HG03575 (cell line): ENCODE data around the gene PTPRN2.

Experiments
- ATAC-seq: cut with Tn5 transposase; IDR thresholded peaks from one replicate; pipeline ENCODE4 v1.9.1; 2021; ENCODE audit not compliant: unreplicated experiment, insufficient number of reproducible peaks, low FRiP score; ENCODE audit errors: extremely low read depth

The PTPRN2 gene

DNA sequence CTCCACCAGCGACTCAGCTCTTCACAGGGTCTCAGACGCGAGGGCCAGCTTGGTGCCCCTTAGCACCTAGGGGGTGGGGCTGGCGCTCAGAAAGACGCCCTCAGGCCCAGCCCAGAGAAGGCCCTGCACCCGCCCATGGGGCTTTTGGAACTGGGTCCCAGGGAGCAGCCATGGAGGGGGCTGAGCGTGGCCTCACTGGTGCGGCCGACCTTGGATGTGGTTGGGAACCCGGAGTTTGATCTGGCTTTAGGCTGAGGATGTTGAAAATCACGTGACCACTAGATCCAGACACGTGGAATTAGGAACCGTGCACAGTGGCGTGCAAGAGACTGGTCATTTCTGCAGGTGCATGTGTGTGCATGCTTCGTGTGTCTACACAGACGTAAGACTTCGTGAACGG is 1065.4 kb downstream of the PTPRN2 start:
- no peak for ATAC-seq

- ATAC-seq = no peak
Observed at GRCh38 chr7:157521752-157522151, 1065.9 kb downstream of the PTPRN2 start.

DNA sequence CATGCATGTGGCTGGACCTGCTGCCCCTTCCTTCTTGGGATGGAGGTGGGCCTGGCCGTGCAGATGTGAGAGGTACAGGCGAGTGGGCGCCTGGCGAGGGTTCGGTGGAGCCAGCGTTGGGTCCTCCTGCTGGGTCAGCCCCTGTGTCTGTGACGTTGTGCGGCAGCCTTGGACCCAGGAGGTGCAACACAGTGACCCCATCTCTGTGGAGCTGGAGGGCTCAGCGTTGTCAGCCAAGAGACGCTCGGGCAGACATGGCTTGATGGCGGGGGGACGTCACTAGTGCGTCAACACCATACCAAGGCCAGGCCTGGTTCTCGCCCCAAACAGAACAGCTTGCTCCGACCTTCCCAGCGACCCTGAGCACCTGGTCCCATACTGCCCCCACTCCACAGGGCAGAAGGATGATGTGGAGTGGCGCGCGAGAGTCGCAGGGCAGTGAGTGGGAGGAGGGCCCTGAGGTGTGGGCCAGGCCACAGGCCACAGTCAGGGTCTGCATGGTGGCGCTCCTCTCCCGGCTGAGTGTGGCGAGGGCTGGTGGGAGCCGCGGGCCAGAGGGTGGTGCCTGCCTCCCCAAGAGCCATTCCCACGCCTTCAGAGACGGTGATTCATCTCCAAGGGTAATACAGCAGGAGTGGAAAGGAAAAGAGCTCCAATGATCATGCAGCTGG is 1066.4 kb downstream of the PTPRN2 start:
- no peak for ATAC-seq

DNA sequence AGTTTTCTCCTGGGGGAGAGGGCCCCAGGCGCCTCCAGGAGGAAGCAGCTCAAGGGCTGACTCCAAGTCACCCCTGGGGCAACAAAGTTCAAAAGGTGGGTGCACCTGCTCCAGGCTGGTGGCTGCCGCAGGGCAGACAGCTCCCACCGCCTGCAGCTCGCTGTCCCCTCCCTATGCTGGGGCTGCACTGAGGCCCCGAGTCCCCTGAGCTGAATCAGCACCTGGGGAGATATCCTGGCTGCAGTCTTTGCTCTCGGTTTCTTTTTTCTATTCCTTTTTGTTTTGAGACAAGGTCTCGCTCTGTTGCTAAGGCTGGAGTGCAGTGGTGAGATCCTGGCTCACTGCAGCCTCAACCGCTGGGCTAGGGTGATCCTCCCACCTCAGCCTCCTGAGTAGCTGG is 1067.4 kb downstream of the PTPRN2 start:
- ATAC-seq = peak; percentile 96

DNA sequence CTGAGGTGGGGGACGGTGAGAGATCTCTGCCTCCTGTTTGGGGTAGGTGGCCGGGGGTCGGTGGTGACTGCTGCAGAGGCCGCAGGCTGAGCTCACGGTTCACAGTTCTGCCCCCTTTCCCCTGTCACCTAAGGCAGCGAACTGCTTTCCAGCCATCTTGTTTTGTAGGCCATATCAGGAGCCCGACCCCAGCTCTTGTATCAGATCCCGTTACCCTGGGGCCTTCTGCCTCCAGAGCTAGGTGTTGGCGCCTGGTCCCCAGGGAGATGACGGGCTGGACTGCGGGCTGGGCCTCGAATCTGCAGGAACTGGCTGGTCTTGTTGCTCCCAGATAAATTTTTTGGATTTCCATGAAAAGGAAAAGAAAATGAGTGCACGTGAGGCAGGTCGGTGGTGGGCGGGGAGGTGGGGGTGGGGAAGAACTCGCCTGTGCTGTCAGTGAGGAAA is 1067.8 kb downstream of the PTPRN2 start:
- no peak for ATAC-seq

GRCh38 chr7:157519246-157519645 is 1068.4 kb downstream of the PTPRN2 start:
- ATAC-seq = no peak

DNA sequence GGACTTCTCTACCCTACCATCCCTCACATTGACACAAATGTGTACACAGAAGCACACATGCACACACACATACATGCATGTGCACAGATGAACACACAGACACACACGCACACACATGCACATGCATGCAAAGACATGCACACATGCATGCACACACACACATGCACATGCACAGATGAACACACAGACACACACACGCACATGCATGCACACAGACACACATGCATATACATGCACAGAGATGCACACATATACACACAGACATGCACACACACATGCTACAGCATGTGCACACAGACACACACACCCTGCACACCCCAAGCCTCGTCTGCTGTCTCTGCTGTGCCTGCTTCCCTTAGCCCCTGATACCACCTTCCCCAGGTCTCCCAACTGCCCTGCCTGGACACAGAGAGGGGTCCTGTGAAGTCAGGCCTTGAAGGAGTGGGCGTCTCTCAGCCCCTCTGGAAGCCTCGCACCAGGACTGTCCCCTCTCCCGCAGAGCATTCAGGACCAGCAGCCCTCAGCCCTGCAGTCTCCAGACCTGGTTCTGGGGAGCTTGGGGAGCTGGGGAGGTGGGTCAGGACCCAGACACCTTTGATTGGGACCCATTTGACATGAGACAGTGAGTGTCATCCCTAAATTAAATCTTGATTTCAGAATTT is 1069.0 kb downstream of the PTPRN2 start:
- no peak for ATAC-seq

- no peak for ATAC-seq
Observed at GRCh38 chr7:157517782-157518513, 1069.7 kb downstream of the PTPRN2 start.

- ATAC-seq = no peak
Observed at GRCh38 chr7:157516911-157517781, 1070.5 kb downstream of the PTPRN2 start.

GRCh38 chr7:157516311-157516710 is 1071.3 kb downstream of the PTPRN2 start:
- ATAC-seq = no peak

DNA sequence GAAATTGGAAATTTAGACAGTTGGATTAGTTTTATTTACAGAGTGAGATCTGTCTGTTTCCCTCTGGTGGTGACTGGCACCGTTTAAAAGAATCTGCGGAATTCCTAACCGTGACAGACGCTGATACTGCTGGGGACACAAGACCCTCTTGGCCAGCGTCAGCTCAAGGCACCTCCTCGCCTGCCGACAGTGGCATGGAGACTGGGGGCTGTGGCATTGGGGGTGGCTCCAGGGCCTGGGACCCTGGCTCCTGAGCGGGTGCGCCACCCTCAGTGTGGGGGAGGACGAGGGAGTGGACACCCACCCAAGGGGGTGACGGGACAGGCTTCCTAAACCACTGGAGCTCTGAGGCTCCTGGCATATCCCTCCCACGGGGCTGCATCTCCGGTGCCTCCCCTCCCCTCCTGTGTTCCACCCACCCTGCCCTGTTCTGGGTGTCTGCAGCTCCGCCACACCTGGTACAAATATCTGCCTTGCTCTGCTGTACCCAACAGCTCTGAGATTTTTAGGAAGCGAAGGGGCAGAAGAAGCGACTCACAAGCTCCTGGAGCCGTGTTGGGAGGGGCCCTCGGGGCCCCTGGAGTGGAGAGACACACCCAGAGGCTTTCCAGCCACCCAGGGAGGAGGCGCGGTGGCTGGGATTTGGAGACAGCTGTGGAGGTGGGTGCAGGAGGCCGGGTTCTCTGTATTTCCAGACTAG is 1072.1 kb downstream of the PTPRN2 start:
- ATAC-seq = no peak

DNA sequence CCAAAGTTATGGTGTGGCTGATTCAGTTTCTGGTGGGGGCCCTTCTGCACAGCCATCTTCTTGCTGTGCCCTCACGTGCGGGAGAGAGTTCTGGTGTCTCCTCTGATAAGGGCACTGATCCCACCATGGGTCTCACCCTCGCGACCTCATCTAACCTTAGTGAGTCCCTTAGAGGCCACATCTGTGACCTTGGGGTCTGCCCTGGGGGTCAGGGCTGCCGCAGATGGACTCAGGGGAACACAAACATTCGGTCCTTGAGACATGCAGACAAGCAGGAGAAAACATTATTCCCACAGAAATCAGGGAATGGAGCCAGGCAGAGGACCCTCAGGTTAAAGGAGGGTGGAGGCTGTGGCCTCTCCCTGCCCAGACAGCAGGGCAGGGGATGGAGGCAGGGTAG is 1072.9 kb downstream of the PTPRN2 start:
- no peak for ATAC-seq

- ATAC-seq = no peak
Observed at GRCh38 chr7:157514306-157514705, 1073.3 kb downstream of the PTPRN2 start.

DNA sequence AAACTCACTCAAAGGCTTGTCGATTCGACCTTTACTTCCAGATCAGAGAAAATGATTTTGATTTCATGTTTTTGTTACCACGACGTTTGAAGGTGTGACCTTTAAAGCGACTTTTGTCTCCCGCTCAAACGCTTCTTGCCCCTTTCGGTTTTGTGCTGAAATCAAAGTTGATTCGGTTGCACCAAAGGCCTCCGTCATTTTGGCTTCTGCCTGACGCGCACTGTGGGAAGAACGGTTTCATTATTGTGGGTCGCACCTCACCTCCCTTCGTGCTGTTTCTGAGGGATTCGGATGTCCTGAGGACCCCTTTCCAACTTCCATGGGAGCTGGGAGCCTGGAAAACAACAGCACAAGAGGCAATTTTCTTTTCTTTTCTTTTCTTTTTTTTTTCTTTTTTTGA is 1073.9 kb downstream of the PTPRN2 start:
- ATAC-seq = no peak

GRCh38 chr7:157513162-157513621 is 1074.4 kb downstream of the PTPRN2 start:
- ATAC-seq = no peak

DNA sequence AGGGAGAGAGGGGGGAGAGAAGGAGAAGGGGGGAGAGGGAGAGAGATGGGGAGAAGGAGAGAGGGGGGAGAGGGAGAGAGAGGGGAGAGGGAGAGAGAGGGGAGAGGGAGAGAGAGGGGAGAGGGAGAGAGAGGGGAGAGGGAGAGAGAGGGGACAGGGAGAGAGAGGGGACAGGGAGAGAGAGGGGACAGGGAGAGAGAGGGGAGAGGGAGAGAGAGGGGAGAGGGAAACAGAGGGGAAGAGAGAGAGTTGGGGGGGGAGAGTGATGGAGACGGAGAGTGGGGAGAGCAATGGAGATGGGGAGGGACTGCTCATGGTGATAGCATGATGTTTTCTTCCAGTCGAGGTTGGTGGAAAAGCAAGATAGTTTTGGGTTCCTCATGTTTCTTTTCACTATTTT is 1078.4 kb downstream of the PTPRN2 start:
- no peak for ATAC-seq

DNA sequence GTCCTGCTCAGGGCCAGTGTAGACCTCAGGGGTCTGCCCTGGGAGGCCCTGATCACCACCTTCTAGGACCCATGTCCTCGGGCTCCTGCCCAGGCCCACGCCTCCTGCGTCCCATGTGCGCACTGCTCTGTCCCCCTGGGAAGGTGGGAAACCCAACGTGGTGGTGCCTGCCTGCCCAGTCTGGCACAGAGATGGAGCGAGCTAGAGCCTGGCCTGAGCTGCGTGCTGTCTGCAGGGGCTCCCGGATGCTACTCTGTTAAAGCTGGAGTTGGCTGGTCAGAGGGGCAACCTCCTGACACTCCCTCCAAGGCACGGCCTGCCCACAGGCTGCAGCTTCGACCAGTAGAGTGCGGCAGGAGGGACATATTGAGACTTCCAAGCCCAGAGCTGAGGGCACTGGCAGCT is 1079.1 kb downstream of the PTPRN2 start:
- ATAC-seq = no peak

GRCh38 chr7:157507987-157508386 is 1079.6 kb downstream of the PTPRN2 start:
- ATAC-seq = no peak

DNA sequence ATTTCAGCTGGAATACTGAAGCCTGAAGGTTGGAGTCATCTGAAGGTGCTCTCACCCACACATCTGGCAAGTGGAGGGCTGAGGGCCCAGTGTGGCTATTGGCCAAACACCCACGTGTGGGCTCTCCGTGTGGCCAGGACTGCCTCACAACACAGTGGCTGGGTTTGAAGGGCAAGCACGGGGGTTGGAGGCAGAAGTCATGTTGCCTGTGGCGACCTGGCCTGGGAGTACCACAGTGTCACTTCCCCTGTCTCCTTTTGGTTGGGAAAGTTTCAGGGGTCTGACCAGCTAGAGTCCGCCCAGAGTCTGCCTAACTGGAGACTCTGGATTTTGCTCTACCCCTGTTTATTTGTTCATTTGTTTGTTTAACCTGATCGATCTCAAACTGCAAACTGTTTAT is 1081.4 kb downstream of the PTPRN2 start:
- ATAC-seq = no peak
